ENCODE measurements around the gene MEGF6. TPM values are rescaled to one million over a fixed set of nuclear protein-coding genes. Genes with fewer than 3 reads are reported as not detected.

Gene MEGF6
- total RNA-seq, 2 donors from 2014 or later: 67.3 to 82.5 TPM

DNA sequence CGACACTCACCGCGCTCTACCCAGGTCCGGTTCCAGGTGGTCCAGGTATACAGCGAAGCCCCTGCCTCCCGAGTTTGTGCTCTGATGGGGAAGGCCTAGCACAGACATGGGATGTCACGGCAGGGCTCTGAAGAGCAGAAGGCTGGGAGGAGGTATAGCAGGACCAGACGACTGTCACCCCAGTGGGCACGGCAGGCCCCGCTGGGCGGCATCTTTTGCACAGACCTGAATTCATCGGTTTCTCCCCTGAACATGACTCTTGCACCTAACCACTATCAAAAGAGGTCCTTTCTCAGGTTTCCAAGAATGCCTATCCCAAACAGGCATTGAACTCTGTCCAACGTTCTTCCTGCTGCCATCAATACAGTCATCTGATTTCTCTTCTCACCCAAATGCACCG lies 126.3 kb downstream of the MEGF6 start:
- H3K9me3 ChIP-seq: no peaks in the 10 kb centered on the region
- no peaks in the 10 kb centered on the region for H3K36me3 ChIP-seq
- 89% methylated on average over 14 of the region's 14 CpGs for WGBS
- TF ChIP-seq POLR2A (IDR thresholded peaks at IDR 0.05) (no peak), POLR2AphosphoS5 (IDR thresholded peaks at IDR 0.05) (no peak)
- TF ChIP-seq, protein P1, sequence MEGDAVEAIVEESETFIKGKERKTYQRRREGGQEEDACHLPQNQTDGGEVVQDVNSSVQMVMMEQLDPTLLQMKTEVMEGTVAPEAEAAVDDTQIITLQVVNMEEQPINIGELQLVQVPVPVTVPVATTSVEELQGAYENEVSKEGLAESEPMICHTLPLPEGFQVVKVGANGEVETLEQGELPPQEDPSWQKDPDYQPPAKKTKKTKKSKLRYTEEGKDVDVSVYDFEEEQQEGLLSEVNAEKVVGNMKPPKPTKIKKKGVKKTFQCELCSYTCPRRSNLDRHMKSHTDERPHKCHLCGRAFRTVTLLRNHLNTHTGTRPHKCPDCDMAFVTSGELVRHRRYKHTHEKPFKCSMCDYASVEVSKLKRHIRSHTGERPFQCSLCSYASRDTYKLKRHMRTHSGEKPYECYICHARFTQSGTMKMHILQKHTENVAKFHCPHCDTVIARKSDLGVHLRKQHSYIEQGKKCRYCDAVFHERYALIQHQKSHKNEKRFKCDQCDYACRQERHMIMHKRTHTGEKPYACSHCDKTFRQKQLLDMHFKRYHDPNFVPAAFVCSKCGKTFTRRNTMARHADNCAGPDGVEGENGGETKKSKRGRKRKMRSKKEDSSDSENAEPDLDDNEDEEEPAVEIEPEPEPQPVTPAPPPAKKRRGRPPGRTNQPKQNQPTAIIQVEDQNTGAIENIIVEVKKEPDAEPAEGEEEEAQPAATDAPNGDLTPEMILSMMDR (IDR thresholded peaks at IDR 0.05): no peak
- no peak for DNase-seq (ENCODE audit: low spot score)
- intact Hi-C loops (cut with DNase I): no loop called here
- no peak overlapping the region for H3K27ac ChIP-seq
- no peaks in the 10 kb centered on the region for H3K27me3 ChIP-seq (replicated peaks; ENCODE audit: insufficient read depth)
- no peak overlapping the region for H3K4me3 ChIP-seq
- no peaks in the 10 kb centered on the region for H3K4me1 ChIP-seq (replicated peaks)

DNA sequence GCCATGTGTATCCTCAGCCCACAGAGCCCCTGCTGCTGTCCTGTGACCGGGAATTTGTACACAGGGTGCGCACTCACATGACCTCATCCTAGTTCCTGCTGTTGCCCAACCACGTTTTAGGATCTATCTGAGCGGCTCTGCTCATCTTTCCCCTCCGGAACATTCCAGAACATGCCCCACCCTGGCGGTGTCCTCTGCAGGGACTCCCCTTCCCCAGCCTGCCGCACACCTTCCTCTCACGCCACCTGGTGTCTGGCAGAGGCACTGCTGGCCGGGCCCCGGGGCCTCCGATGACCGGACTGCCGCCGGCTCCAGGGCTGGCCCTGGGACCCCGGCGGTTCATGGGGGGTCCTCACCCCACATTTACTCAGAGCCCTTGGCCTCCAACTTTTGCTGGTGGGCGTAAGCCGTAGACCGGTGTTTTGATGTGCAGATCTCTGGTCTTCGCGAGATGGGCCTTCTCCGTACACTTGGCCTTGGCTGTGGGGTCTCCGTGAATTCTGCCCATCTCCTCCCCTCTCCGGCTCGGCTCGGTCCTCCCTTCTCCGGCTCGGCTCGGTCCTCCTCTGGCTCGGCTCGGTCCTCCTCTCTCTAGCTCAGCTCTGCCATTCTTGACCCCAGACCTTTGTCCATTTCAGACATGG lies 127.4 kb downstream of the MEGF6 start:
- WGBS: 49% methylated on average over 31 of the region's 31 CpGs
- no peaks in the 10 kb centered on the region for H3K36me3 ChIP-seq
- H3K9me3 ChIP-seq: no peaks in the 10 kb centered on the region
- intact Hi-C loops (cut with DNase I): no loop called here
- no peak overlapping the region for H3K27ac ChIP-seq
- H3K4me1 ChIP-seq (replicated peaks): no peaks in the 10 kb centered on the region
- no peaks in the 10 kb centered on the region for H3K27me3 ChIP-seq (replicated peaks; ENCODE audit: insufficient read depth)
- DNase-seq (ENCODE audit: low spot score): peak; percentile 42
- no peak overlapping the region for H3K4me3 ChIP-seq
- TF ChIP-seq POLR2A (IDR thresholded peaks at IDR 0.05) (no peak), POLR2AphosphoS5 (IDR thresholded peaks at IDR 0.05) (no peak)
- TF ChIP-seq, protein P1 (IDR thresholded peaks at IDR 0.05): peak; percentile 75 to 96 (median 85)

DNA sequence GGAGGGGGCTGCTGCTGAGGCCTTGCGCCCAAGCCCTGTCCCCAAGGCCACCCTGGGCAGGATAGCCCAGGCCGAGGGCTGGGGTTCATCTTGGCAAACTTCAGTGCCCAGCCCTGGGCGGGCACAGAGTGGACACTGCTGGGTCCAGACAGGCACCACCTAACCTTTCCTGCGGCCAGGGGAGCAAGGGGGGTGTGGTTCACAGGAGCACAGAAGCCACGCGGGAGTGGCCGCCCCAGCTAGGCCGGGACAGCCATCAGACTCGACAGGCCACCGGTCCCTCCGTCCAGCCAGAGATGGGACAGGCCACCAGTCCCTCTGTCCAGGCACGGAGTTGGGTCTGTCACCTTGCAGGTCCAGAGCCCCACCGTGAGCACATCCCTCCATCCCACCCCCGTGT lies 127.9 kb downstream of the MEGF6 start:
- TF ChIP-seq, protein P1 (IDR thresholded peaks at IDR 0.05): no peak
- no peak for DNase-seq (ENCODE audit: low spot score)
- 65% methylated on average over 13 of the region's 14 CpGs for WGBS
- Histone ChIP-seq H3K9me3 (no peaks in the 10 kb centered on the region), H3K4me1 (replicated peaks) (no peaks in the 10 kb centered on the region), H3K36me3 (no peaks in the 10 kb centered on the region), H3K27ac (no peak overlapping the region), H3K27me3 (replicated peaks; ENCODE audit: insufficient read depth) (no peaks in the 10 kb centered on the region), H3K4me3 (no peak overlapping the region)
- intact Hi-C loops (cut with DNase I): no loop called here

DNA sequence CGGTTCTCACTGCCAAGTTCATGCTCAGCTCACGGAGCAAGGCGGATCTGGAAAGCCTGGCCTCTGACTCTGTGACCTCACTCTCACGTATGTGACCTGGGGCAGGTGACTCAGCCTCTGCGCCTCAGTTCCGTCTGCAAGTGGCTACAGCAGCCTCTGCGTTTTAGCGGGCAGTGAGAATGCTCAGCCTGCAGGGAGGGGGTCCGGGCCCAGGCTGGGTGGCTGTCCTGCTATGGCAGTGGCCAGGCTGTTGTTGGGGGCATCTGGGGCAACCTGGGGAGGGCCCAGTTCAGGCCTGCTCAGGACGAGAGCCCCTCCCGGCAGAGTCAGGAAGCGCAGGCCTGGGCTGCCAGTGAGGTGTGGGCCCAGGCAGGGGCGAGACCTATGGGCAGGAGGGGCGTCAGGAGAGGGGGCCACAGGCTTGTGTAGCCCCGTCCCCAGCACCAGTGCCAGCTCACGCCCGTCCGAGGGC lies 128.9 kb downstream of the MEGF6 start:
- no peak for TF ChIP-seq POLR2A (IDR thresholded peaks at IDR 0.05)
- TF ChIP-seq, protein P1 (IDR thresholded peaks at IDR 0.05): peak in 1 of 4 experiments; percentile 28
- no peaks in the 10 kb centered on the region for H3K36me3 ChIP-seq
- H3K4me3 ChIP-seq: no peak overlapping the region
- intact Hi-C loops (cut with DNase I): no loop called here
- no peaks in the 10 kb centered on the region for H3K9me3 ChIP-seq
- DNase-seq (ENCODE audit: low spot score): no peak
- 54% methylated on average over 16 of the region's 18 CpGs for WGBS
- no peaks in the 10 kb centered on the region for H3K27me3 ChIP-seq (replicated peaks; ENCODE audit: insufficient read depth)
- H3K4me1 ChIP-seq (replicated peaks): no peaks in the 10 kb centered on the region
- no peak overlapping the region for H3K27ac ChIP-seq

DNA sequence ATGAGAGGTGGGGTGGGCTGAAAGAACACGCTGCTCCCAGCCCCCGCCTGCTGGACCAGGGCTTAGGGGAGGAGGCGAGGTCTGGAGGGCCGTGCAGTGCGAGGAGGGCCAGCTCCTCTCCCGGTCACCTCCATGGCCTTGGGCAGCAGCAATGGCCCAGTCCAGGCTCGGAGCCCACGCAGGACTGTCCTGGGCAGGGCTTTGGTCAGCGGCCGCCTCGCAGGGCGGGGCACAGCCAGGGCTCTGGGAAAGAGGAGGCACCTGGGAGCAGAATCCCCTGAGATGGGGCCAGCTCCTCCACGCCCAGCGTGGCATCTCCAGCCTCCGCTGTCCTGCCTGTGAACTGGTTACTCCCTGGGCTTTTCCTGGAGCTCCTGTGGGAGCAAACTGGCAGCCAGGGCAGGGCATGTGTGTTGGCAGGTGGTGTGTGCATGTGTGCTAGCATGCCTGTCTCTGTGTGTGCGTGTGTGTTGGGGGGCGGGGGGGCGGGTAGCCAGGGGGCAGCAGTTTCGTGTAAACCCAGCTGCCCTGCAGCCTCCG lies 129.4 kb downstream of the MEGF6 start:
- no peaks in the 10 kb centered on the region for H3K4me1 ChIP-seq (replicated peaks)
- DNase-seq (ENCODE audit: low spot score): no peak
- WGBS: 66% methylated on average over 20 of the region's 20 CpGs
- H3K27ac ChIP-seq: no peak overlapping the region
- no peak overlapping the region for H3K4me3 ChIP-seq
- H3K9me3 ChIP-seq: no peaks in the 10 kb centered on the region
- TF ChIP-seq POLR2A (IDR thresholded peaks at IDR 0.05) (no peak), POLR2AphosphoS5 (IDR thresholded peaks at IDR 0.05) (no peak)
- TF ChIP-seq, protein P1 (IDR thresholded peaks at IDR 0.05): no peak
- intact Hi-C loops (cut with DNase I): no loop called here
- H3K27me3 ChIP-seq (replicated peaks; ENCODE audit: insufficient read depth): no peaks in the 10 kb centered on the region
- H3K36me3 ChIP-seq: no peaks in the 10 kb centered on the region
